Measurements from ENCODE around the gene SLC25A19. TPM values are rescaled to one million over a fixed set of nuclear protein-coding genes. Genes with fewer than 3 reads are reported as not detected.

SLC25A19 gene
- total and polyA plus RNA-seq, 5 experiments from 2014 or later: 11.2 to 22.5 (median 15.4) TPM

GRCh38 chr17:75318615-75319222 lies 29.5 kb upstream of the SLC25A19 start:
- Mint-ChIP-seq H3K27ac (peak overlapping the region in 4 of 10 donors; percentile 9 to 48 (median 19)), H3K27me3 (no peaks in the 10 kb centered on the region), H3K4me1 (peaks cover 4 to 24% (median 10%) of the 10 kb centered on the region in 4 donors), H3K36me3 (peaks cover 0 to 56% (median 6%) of the 10 kb centered on the region in 3 donors), H3K9me3 (no peaks in the 10 kb centered on the region), H3K4me3 (no peak overlapping the region)
- no peak for DNase-seq
- POLR2A ChIA-PET: interaction anchor here (0.7 to 1.0 kb wide), 2 partner anchors 11 to 28 kb away, joined by 3 read pairs; no protein-coding TSS in a partner anchor
- no peak for ATAC-seq

- no peaks in the 10 kb centered on the region for H3K9me3 Mint-ChIP-seq
- DNase-seq (no peak), ATAC-seq (no peak)
- POLR2A ChIA-PET: interaction anchor here (1.0 kb wide), 1 partner anchor 27 kb away, joined by 3 read pairs; no protein-coding TSS in a partner anchor
- peaks cover 4 to 20% (median 8%) of the 10 kb centered on the region in 4 donors for H3K4me1 Mint-ChIP-seq
- no peak overlapping the region for H3K4me3 Mint-ChIP-seq
- peaks cover 0 to 52% (median 6%) of the 10 kb centered on the region in 3 donors for H3K36me3 Mint-ChIP-seq
- no peaks in the 10 kb centered on the region for H3K27me3 Mint-ChIP-seq
- H3K27ac Mint-ChIP-seq: peak overlapping the region in 3 of 10 donors; percentile 9 to 76 (median 48)
These were observed 29.0 kb upstream of the SLC25A19 start for GRCh38 chr17:75318211-75318610.

- DNase-seq (no peak), ATAC-seq (no peak)
- Mint-ChIP-seq H3K36me3 (peaks cover 0 to 46% (median 6%) of the 10 kb centered on the region in 3 donors), H3K9me3 (no peaks in the 10 kb centered on the region), H3K4me3 (no peak overlapping the region), H3K27ac (peak overlapping the region in 7 of 10 donors; percentile 3 to 76 (median 48)), H3K27me3 (no peaks in the 10 kb centered on the region), H3K4me1 (peaks cover 3 to 17% (median 7%) of the 10 kb centered on the region in 4 donors)
- POLR2A ChIA-PET: interaction anchor here (1.4 kb wide), 1 partner anchor 28 kb away, joined by 3 read pairs; the partner anchor contains the start of gene SLC25A19
These were observed 28.4 kb upstream of the SLC25A19 start for GRCh38 chr17:75317671-75318070.

- Mint-ChIP-seq H3K4me3 (no peak overlapping the region), H3K27ac (peak overlapping the region in 3 of 10 donors; percentile 24 to 56 (median 53))
- POLR2A ChIA-PET: interaction anchor here (1.0 to 1.4 kb wide), 2 partner anchors 27 to 94 kb away, joined by 3 to 6 read pairs; partner anchors contain the start of gene SLC25A19
These were observed 27.0 kb upstream of the SLC25A19 start for GRCh38 chr17:75316253-75316652.

GRCh38 chr17:75315541-75316243 lies 26.5 kb upstream of the SLC25A19 start:
- peaks cover 0 to 33% (median 2%) of the 10 kb centered on the region in 3 donors for H3K36me3 Mint-ChIP-seq
- H3K4me3 Mint-ChIP-seq: no peak overlapping the region
- no peaks in the 10 kb centered on the region for H3K9me3 Mint-ChIP-seq
- DNase-seq: no peak
- ATAC-seq: no peak
- H3K4me1 Mint-ChIP-seq: peaks cover 3 to 32% (median 12%) of the 10 kb centered on the region in 4 donors
- no peaks in the 10 kb centered on the region for H3K27me3 Mint-ChIP-seq
- POLR2A ChIA-PET: interaction anchor here (0.6 to 1.0 kb wide), 2 partner anchors 14 to 95 kb away, joined by 3 to 6 read pairs; no protein-coding TSS in a partner anchor
- peak overlapping the region in 4 of 10 donors; percentile 24 to 56 (median 50) for H3K27ac Mint-ChIP-seq

More at GRCh38 chr17:75316253-75316652, 27.0 kb upstream of the SLC25A19 start:
- Mint-ChIP-seq H3K27me3 (no peaks in the 10 kb centered on the region), H3K4me1 (peaks cover 3 to 31% (median 12%) of the 10 kb centered on the region in 4 donors), H3K36me3 (peaks cover 0 to 37% (median 6%) of the 10 kb centered on the region in 3 donors), H3K9me3 (no peaks in the 10 kb centered on the region)
- ATAC-seq (no peak), DNase-seq (no peak)

- no peak for DNase-seq
- H3K4me1 Mint-ChIP-seq: peaks cover 6 to 39% (median 13%) of the 10 kb centered on the region in 4 donors
- H3K9me3 Mint-ChIP-seq: no peaks in the 10 kb centered on the region
- POLR2A ChIA-PET: interaction anchor here (0.9 kb wide), 1 partner anchor 45 kb away, joined by 3 read pairs; no protein-coding TSS in a partner anchor
- no peak overlapping the region for H3K4me3 Mint-ChIP-seq
- ATAC-seq: no peak
- peak overlapping the region; percentile 36 to 91 (median 80) for H3K27ac Mint-ChIP-seq
- no peaks in the 10 kb centered on the region for H3K27me3 Mint-ChIP-seq
- H3K36me3 Mint-ChIP-seq: peaks cover 0 to 17% (median 0%) of the 10 kb centered on the region in 3 donors
These were observed 24.8 kb upstream of the SLC25A19 start for GRCh38 chr17:75313941-75314551.

GRCh38 chr17:75308732-75309629 lies 19.7 kb upstream of the SLC25A19 start:
- DNase-seq: no peak
- H3K4me3 Mint-ChIP-seq: no peak overlapping the region
- POLR2A ChIA-PET: interaction anchor here (0.7 kb wide), 1 partner anchor 9 kb away, joined by 3 read pairs; no protein-coding TSS in a partner anchor
- peaks cover 6 to 31% (median 12%) of the 10 kb centered on the region in 4 donors for H3K4me1 Mint-ChIP-seq
- H3K9me3 Mint-ChIP-seq: no peaks in the 10 kb centered on the region
- H3K27me3 Mint-ChIP-seq: no peaks in the 10 kb centered on the region
- ATAC-seq: no peak
- H3K27ac Mint-ChIP-seq: peak overlapping the region in 4 of 10 donors; percentile 6 to 74 (median 41)
- no peaks in the 10 kb centered on the region for H3K36me3 Mint-ChIP-seq

- POLR2A ChIA-PET: interaction anchor here (0.5 to 0.7 kb wide), 2 partner anchors 8 to 11 kb away, joined by 3 read pairs; no protein-coding TSS in a partner anchor
- H3K9me3 Mint-ChIP-seq: no peaks in the 10 kb centered on the region
- H3K27me3 Mint-ChIP-seq: no peaks in the 10 kb centered on the region
- no peak overlapping the region for H3K4me3 Mint-ChIP-seq
- ATAC-seq: no peak
- DNase-seq: no peak
- peaks cover 3 to 27% (median 8%) of the 10 kb centered on the region in 4 donors for H3K4me1 Mint-ChIP-seq
- no peaks in the 10 kb centered on the region for H3K36me3 Mint-ChIP-seq
- H3K27ac Mint-ChIP-seq: peak overlapping the region in 5 of 10 donors; percentile 28 to 60 (median 36)
These were observed 18.9 kb upstream of the SLC25A19 start for GRCh38 chr17:75307957-75308731.

- Mint-ChIP-seq H3K27me3 (no peaks in the 10 kb centered on the region), H3K4me3 (no peak overlapping the region), H3K4me1 (peaks cover 0 to 17% (median 1%) of the 10 kb centered on the region in 4 donors), H3K9me3 (no peaks in the 10 kb centered on the region), H3K36me3 (no peaks in the 10 kb centered on the region), H3K27ac (no peak overlapping the region)
- DNase-seq (no peak), ATAC-seq (no peak)
- POLR2A ChIA-PET: interaction anchor here (1.0 kb wide), 1 partner anchor 14 kb away, joined by 3 read pairs; no protein-coding TSS in a partner anchor
These were observed 12.4 kb upstream of the SLC25A19 start for GRCh38 chr17:75301502-75302206.

- H3K4me3 Mint-ChIP-seq: peak overlapping the region in 1 of 10 donors; percentile 34
- H3K4me1 Mint-ChIP-seq: peaks cover 0 to 15% (median 1%) of the 10 kb centered on the region in 4 donors
- no peak for ATAC-seq
- no peaks in the 10 kb centered on the region for H3K27me3 Mint-ChIP-seq
- POLR2A ChIA-PET: interaction anchor here (0.6 to 1.0 kb wide), 2 partner anchors 14 to 296 kb away, joined by 3 read pairs; no protein-coding TSS in a partner anchor
- H3K9me3 Mint-ChIP-seq: no peaks in the 10 kb centered on the region
- no peak overlapping the region for H3K27ac Mint-ChIP-seq
- H3K36me3 Mint-ChIP-seq: no peaks in the 10 kb centered on the region
- DNase-seq: no peak
These were observed 11.8 kb upstream of the SLC25A19 start for GRCh38 chr17:75301049-75301448.
